ENCODE measurements around the gene GPR15LG.

GPR15LG gene

DNA sequence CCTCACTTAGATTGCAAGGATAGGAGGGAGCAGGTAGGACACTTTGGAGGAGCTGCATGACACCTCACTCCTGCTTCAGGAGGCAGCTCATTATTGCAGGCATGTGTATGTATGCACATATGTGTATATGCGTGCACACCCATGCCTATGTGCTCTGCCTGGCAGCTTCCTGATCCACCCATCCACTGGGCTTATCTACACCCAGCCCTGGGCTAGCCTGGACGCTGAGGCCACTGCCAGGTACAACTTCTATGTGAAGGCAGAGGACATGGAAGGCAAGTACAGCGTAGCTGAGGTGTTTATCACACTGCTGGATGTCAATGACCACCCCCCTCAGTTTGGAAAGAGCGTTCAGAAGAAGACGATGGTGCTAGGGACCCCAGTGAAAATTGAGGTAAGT is 38.4 kb downstream of the GPR15LG start:
- no peak for DNase-seq (ENCODE audit: extremely low read depth in 1 of 2, low read depth in 1 of 2)

- no peak for DNase-seq (ENCODE audit: extremely low read depth in 1 of 2, low read depth in 1 of 2)
Observed at GRCh38 chr10:84213076-84213475, 39.5 kb downstream of the GPR15LG start.

DNA sequence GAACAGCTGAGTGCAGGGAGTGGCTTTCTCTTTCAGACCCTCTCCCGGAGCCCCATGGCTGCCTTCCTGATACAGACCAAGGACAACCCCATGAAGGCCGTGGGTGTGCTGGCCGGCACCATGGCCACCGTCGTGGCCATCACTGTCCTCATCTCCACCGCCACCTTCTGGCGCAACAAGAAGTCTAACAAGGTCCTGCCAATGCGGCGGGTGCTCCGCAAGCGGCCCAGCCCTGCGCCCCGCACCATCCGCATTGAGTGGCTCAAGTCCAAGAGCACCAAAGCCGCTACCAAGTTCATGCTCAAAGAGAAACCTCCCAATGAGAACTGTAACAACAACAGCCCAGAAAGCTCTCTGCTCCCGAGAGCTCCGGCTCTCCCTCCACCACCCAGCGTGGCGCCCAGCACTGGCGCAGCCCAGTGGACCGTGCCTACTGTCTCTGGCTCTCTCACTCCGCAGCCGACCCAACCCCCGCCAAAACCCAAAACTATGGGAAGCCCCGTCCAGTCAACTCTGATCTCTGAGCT is 40.5 kb downstream of the GPR15LG start:
- no peak for DNase-seq (ENCODE audit: extremely low read depth in 1 of 2, low read depth in 1 of 2)

DNA sequence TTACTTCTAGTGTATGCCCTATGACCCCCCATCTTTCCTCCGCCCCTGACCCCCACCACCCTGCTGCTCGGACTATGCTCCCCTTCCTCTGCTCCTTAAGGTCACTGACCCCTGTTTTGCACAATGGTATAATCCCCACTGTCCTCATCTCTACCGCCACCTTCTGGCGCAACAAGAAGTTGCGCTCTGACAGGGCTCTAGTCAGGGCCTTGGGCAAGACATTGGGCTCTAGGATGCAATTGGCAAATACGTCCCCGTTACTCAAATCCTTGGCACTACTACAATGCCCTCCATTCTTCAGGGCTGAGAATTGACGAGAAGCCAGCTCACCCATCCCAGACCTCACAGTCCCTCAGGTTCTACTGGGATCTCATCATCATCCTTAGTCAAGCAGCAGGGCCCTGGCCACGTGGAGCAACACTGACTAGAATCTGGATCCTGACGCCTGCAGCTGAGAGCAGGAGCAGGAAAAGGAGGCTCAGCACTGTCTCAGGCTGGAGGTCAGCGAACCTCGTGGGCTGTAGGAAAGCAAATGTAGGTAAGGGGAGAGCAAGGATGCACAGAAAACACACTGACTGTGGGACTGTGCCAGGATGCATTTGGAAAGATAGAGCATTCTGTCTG is 41.1 kb downstream of the GPR15LG start:
- DNase-seq (ENCODE audit: extremely low read depth in 1 of 2, low read depth in 1 of 2) = no peak

DNA sequence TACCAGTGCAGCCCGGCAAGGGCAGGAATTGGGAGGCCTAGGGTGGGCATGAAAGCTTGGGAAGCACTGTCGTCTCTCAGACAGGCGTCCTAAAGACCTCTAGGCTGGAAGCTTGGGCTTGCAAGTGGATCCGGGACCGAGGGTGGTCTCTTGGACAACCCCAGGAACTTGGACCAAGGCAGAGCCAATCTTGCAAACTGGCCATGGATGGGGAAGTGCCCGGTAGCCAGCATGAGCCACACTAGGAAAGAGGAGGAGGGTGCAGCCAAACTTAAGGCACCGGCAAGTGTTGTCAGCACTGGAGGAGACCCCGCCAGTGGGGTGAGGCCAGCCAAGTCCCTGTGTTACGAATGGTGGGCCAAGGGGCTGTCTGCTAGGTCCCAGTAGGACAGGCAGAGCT is 43.2 kb downstream of the GPR15LG start:
- DNase-seq (ENCODE audit: extremely low read depth in 1 of 2, low read depth in 1 of 2) = no peak

DNA sequence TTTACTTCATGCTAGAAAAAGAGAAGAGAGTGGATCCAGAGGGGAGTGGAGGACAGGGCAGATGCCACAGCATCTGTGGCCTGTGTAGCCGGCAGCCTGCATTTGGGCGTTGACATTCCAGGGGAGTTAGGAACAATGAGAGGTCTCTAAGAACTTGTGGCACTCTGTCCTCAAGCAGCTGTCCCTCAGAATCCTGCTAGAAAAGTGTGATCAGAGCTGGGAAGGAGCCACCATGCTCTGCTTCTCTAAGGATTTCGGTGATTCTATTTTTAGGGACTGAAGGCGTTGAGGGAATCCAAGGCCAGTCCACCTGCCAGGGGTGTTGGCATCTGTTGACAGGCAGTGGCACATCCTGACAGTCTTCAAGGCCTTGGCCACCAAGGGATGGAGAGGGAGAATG is 44.1 kb downstream of the GPR15LG start:
- no peak for DNase-seq (ENCODE audit: extremely low read depth in 1 of 2, low read depth in 1 of 2)

- no peak for DNase-seq (ENCODE audit: extremely low read depth in 1 of 2, low read depth in 1 of 2)
Observed at GRCh38 chr10:84221916-84222315, 48.3 kb downstream of the GPR15LG start.

DNA sequence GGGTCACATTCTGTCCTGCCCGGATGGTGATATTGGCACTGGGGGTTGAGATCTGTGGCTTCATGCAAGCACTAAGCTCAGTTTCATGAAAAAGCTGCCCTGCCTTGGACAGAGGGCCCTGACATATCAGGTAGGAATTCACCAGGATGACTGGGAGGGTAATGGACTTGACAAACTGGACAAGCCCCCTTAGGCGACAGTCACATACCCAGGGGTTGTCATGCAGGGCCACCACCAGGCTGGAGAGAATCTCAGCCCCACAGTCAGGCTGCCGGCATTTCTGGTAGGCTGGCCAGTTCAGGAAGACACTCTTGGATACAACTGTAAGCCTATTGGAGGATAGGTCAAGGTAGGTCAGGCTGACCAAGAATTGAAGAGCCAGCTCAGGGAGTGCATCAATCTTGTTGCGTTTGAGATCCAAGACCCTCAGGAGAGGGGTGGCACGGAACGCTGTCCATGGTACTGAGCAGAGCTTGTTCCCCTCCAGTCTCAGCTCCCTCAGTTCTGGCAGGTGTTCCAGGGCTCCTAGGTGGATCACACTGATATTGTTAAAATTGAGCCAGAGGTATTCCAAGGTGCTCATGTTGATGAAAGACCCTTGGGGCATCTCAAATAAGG is 50.9 kb downstream of the GPR15LG start:
- DNase-seq (ENCODE audit: extremely low read depth in 1 of 2, low read depth in 1 of 2) = no peak

- DNase-seq (ENCODE audit: extremely low read depth in 1 of 2, low read depth in 1 of 2) = no peak
Observed at GRCh38 chr10:84225427-84226173, 52.0 kb downstream of the GPR15LG start, which contains the start of gene LRIT2. Gene LRIT2 (minus strand): TSS chr10:84225544. CDS start chr10:84225520, 24 bp downstream.

DNA sequence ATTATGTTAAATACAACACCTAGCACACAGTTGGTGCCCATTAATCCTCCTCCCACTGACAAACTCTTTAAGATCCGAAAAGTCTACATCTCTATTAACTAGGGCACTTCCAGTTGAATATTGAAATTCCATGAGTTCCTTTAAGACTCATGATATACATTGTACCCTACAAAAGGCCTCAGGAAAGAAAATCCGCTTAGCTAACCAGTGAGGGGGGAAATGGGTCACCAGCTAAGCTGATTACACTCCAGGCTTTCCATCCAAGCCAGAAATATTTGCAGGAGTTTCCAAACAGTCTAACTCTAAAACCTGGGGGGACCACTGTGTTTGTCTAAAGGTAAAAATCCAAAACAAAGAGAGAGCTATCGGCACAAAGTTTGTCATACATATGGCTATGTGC is 53.0 kb downstream of the GPR15LG start:
- no peak for DNase-seq (ENCODE audit: extremely low read depth in 1 of 2, low read depth in 1 of 2)

GRCh38 chr10:84227810-84228209 is 54.2 kb downstream of the GPR15LG start:
- DNase-seq (ENCODE audit: extremely low read depth in 1 of 2, low read depth in 1 of 2) = no peak

DNA sequence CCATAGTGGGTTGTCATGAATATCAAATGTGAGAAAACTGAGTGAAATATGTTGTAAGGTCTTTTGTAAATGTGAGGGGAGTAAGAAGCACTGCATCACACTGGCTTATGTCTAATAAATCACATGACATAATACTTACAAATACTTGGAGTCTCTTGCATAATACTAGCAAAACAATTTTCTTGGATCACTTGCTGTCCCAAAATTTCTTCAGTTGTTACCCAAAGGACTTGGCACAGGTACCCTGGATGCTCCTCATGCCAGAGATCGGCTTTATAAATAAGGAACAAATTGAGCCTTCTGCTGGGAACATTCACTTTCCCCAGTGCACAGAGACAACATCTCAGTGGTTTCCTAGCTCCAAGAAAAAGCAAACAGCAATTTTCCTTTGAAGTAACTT is 56.8 kb downstream of the GPR15LG start:
- no peak for DNase-seq (ENCODE audit: extremely low read depth in 1 of 2, low read depth in 1 of 2)

- DNase-seq (ENCODE audit: extremely low read depth in 1 of 2, low read depth in 1 of 2) = no peak
Observed at GRCh38 chr10:84232376-84232775, 58.8 kb downstream of the GPR15LG start.

DNA sequence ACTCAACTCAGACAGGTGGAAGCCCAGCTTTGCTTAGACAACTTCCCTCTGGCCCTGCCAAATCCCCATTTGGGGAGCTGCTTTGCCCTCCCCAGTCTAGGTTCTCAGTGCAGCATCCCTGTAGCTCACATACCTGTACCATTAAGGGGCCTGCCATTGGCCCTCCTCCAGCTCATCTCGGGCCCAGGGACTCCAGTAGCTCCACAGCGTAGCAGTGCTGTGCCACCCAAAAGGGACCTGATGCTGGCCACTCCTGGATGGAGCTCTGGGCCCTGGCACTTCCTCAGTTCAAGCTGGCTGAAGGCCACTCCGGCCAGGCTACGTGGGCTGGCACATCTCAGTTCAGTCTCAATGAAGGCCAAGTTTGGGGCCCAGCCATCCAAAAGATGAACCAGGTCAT is 60.3 kb downstream of the GPR15LG start:
- DNase-seq (ENCODE audit: extremely low read depth in 1 of 2, low read depth in 1 of 2) = no peak

GRCh38 chr10:84234479-84234878 is 60.9 kb downstream of the GPR15LG start:
- DNase-seq (ENCODE audit: extremely low read depth in 1 of 2, low read depth in 1 of 2) = no peak
